Thymus (tissue), 11 donors: ENCODE measurements around the gene ABLIM1. TPM values are rescaled to one million over a fixed set of nuclear protein-coding genes. Genes with fewer than 3 reads are reported as not detected.

Experiments used
- DNase-seq, 9 donors: peaks; one replicate each; pipeline ENCODE4 v3.0.0-alpha.2; 2013; ENCODE audit warnings: low spot score in 9 of 9, low read depth in 6 of 9, missing footprints in 1 of 9
- H3K27ac ChIP-seq, 2 donors: one replicate each; pipeline ENCODE4 v1.5.1; 2013; ENCODE audit warnings: control low read depth in 1 of 2, low read depth in 1 of 2, low read length in 1 of 2, mild to moderate bottlenecking in 1 of 2, moderate library complexity in 1 of 2
- H3K27me3 ChIP-seq, 2 donors: one replicate each; pipeline ENCODE4 v1.5.1; 2013; ENCODE audit warnings: low read length in 1 of 2; ENCODE audit not compliant: control insufficient read depth in 2 of 2, insufficient read depth in 1 of 2
- H3K36me3 ChIP-seq, 2 donors: one replicate each; pipeline ENCODE4 v1.5.1; 2013; ENCODE audit warnings: low read length in 1 of 2, mild to moderate bottlenecking in 1 of 2, moderate library complexity in 1 of 2; ENCODE audit not compliant: control insufficient read depth in 2 of 2, insufficient read depth in 2 of 2
- H3K4me1 ChIP-seq, 2 donors: one replicate each; pipeline ENCODE4 v1.5.1; 2013; ENCODE audit warnings: low read length in 2 of 2; ENCODE audit not compliant: control insufficient read depth in 2 of 2, insufficient read depth in 2 of 2
- H3K4me3 ChIP-seq, 2 donors: one replicate each; pipeline ENCODE4 v1.5.1; 2013; ENCODE audit warnings: low read length in 2 of 2, control low read depth in 1 of 2, mild to moderate bottlenecking in 1 of 2
- H3K9me3 ChIP-seq, 2 donors: one replicate each; pipeline ENCODE4 v1.5.1; 2013; ENCODE audit warnings: low read length in 1 of 2, mild to moderate bottlenecking in 1 of 2; ENCODE audit not compliant: control insufficient read depth in 2 of 2, insufficient read depth in 1 of 2
- WGBS: extraction: QIAGEN DNeasy Blood & Tissue Kit; methylation state at CpG from one replicate; pipeline ENCODE4 v1.1.7; 2013; 5-methylcytosine and 5-hydroxymethylcytosine counted together
- polyA plus RNA-seq: library from polyadenylated mRNA; stranded (reverse); fragments of 200-250 nt; gene quantifications from one replicate; pipeline ENCODE4 v1.2.3, GENCODE V29; 2013
- total RNA-seq: library from RNA; stranded (reverse); fragments of 120-200 nt; gene quantifications from one replicate; pipeline ENCODE4 v1.2.4, GENCODE V29; 2013
- donor health status: healthy.

ABLIM1 gene
- total and polyA plus RNA-seq, 2 donors: 43.3 to 49.1 TPM

DNA sequence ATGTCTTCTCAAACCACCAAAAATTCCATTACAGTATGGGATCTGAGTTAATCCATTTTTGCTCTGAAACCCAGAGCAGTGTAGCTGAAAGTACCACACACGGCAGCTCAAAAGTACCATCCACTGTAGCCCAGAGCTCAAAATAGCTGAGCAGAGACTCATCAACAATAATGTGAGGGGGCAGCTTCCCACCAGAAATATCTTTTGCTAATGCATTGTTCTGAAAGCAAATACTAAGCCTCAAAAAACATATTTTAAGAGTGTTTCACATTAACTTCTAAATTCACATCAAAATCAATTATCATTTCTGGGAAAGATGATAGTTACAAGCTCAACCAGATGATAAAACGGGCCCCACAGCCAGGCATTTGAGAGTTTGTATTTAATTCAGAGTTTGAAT is 73.7 kb downstream of the ABLIM1 start:
- no peaks in the 10 kb centered on the region for H3K9me3 ChIP-seq
- DNase-seq: no peak
- no peaks in the 10 kb centered on the region for H3K4me1 ChIP-seq
- H3K4me3 ChIP-seq: no peak overlapping the region
- H3K27ac ChIP-seq: no peak overlapping the region
- 94% methylated on average over 2 of the region's 2 CpGs for WGBS
- H3K36me3 ChIP-seq: no peaks in the 10 kb centered on the region
- no peaks in the 10 kb centered on the region for H3K27me3 ChIP-seq

DNA sequence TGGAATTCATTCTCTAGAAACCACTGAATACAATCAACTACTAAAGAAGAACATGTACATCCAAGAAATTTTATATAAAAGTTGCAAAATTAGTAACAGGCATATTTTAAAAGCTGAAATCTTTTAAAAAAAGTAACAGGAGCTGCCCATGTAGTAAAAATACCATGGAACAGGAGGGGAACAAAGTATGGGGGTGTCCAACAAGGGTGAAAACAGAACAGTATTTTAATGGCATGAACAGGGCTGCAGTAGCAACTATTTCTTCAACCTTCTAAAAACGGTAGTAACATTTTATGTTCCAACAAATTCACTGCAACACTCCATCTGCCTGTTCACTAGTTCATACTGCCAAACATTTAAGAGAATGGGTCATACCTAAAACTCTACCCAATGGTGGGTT is 77.0 kb downstream of the ABLIM1 start:
- WGBS: 97% methylated on average over 1 of the region's 1 CpG

DNA sequence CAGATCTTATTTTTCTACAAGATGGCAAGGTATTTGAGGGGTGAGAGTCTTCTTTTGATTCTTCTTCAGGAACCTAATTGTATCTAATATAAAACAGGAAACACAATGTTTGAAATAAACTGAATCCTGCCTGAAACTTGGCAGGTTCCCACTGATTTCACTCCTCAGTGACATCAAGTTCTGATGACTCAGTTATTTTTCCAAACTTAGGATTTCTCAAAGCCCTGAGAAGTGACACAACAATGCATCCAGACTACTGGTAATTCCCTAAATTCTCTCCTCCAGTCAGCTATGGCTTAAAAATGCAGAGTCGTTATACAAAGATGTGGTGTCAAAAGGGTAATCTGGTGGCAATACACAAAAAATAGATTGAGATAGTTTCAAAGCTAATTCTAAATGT is 80.9 kb downstream of the ABLIM1 start:
- DNase-seq: no peak
- no peaks in the 10 kb centered on the region for H3K4me1 ChIP-seq

More for the DNA sequence above, 77.0 kb downstream of the ABLIM1 start:
- H3K27me3 ChIP-seq: no peaks in the 10 kb centered on the region
- no peaks in the 10 kb centered on the region for H3K4me1 ChIP-seq
- no peak overlapping the region for H3K27ac ChIP-seq
- no peak overlapping the region for H3K4me3 ChIP-seq
- H3K9me3 ChIP-seq: no peaks in the 10 kb centered on the region
- DNase-seq: no peak
- H3K36me3 ChIP-seq: no peaks in the 10 kb centered on the region

DNA sequence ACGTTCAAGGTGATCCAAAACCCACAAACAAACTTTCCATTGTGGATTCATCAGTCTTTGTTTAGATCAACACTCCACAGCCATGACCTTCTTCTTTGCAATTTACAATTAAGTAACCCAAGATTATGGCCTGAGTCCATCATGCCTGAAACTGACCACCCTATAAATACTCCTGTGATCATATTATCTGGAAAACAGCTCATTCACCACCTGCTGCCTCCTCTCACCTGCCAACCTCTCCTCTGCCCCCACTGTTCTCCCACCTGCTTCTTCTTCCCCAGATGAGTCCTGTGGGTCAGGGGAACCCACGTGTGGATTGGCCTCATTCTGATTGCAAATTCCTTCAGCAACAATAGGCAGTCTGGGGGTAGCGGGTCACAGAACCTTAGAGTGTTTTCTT is 81.4 kb downstream of the ABLIM1 start:
- Histone ChIP-seq H3K4me1 (no peaks in the 10 kb centered on the region), H3K27me3 (no peaks in the 10 kb centered on the region), H3K9me3 (no peaks in the 10 kb centered on the region), H3K4me3 (no peak overlapping the region), H3K27ac (no peak overlapping the region), H3K36me3 (no peaks in the 10 kb centered on the region)
- WGBS: 91% methylated on average over 3 of the region's 3 CpGs
- no peak for DNase-seq

More for the DNA sequence above, 80.9 kb downstream of the ABLIM1 start:
- no peaks in the 10 kb centered on the region for H3K27me3 ChIP-seq
- no peaks in the 10 kb centered on the region for H3K9me3 ChIP-seq
- H3K4me3 ChIP-seq: no peak overlapping the region
- WGBS: 98% methylated on average over 1 of the region's 1 CpG
- no peaks in the 10 kb centered on the region for H3K36me3 ChIP-seq
- no peak overlapping the region for H3K27ac ChIP-seq

DNA sequence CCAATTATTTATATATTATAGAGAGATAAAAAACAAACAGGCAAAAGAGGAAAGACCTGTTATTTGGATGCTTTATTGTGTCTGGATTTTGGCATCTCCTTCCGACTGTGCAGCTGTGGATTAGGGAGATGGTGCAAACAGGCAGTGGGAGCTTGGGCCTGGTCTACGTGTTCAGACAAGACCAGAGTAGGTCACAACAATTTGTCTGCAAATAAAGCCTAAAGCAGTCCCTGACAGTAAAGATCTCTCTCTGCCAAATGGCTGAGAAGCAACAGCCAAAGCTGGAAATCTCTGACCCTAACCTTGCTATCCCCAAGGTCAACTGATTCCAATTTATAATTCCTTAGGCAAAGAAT is 82.0 kb downstream of the ABLIM1 start:
- no peaks in the 10 kb centered on the region for H3K27me3 ChIP-seq
- H3K27ac ChIP-seq: no peak overlapping the region
- H3K4me3 ChIP-seq: no peak overlapping the region
- no peaks in the 10 kb centered on the region for H3K9me3 ChIP-seq
- H3K4me1 ChIP-seq: no peaks in the 10 kb centered on the region
- no peak for DNase-seq
- 92% methylated on average over 2 of the region's 2 CpGs for WGBS
- no peaks in the 10 kb centered on the region for H3K36me3 ChIP-seq

DNA sequence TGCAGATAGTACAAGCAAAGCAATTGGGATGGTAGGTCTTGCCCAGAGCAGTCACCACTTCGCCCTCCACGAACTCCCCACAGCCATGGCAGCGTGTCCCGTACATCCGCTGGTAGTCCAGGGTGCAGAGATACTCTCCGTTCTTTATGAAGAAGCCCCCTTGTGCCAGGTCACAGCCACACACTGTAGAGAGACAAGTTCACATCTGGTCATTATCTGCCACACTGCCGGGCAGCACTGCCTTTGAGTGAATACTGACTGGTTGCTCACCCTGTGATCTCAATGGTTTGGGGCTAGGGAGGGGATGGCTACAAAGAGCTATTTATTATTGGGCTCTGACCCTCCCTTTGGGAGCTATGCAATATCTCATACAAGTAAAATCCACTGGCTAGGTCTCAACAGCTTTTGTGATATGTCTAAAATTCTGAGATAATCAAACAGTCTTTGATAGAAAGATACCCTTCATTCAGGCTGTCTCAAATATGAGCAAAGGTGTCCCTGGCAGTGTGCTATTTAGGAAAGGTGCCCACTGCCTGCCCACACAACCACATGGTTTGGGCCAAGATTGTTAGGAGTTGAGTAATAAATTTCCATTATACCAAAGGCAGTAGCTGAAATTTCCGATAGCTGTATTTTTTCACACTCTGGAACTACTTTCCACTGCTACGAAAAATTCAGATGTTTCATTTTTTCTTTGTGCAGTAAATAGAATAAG is 82.5 kb downstream of the ABLIM1 start:
- H3K27me3 ChIP-seq: no peaks in the 10 kb centered on the region
- no peaks in the 10 kb centered on the region for H3K9me3 ChIP-seq
- no peaks in the 10 kb centered on the region for H3K36me3 ChIP-seq
- no peak overlapping the region for H3K4me3 ChIP-seq
- H3K4me1 ChIP-seq: no peaks in the 10 kb centered on the region
- no peak overlapping the region for H3K27ac ChIP-seq
- DNase-seq: no peak
- 92% methylated on average over 9 of the region's 9 CpGs for WGBS

DNA sequence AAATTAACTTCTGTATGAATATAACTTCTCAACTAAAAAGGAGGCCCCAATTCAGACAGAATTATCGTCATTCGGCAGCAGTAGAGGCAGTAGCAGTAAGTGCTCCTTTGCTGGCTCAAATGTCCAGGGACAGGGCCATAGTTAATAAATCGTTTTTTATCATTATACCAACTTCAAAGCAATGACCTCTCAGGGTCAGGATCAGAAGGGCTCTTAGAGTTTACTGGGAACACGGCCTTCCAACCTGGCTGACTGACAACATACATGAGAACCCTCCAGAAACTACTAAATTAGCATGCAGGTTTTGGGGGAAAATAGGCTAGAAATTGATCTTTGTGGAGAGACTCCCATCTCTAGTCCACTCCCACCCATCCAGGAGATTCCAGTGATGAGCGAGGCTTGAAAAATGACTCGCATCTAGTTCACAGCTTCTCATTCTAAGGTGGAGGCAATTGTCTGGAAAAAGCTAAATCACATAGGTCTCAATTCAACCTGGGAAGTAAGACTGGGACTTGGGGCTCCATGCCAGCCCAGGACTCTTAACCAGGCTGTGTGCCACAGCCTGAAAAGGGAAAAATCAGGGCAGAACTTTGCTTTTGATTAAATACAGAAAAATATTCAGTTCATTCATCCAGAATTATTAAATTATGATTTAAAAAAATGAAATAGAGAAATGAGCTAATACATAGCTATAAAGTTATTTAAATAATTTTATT is 84.6 kb downstream of the ABLIM1 start:
- H3K9me3 ChIP-seq: no peaks in the 10 kb centered on the region
- H3K4me3 ChIP-seq: no peak overlapping the region
- no peaks in the 10 kb centered on the region for H3K4me1 ChIP-seq
- H3K27me3 ChIP-seq: no peaks in the 10 kb centered on the region
- H3K36me3 ChIP-seq: no peaks in the 10 kb centered on the region
- no peak for DNase-seq
- 97% methylated on average over 6 of the region's 6 CpGs for WGBS
- H3K27ac ChIP-seq: no peak overlapping the region

DNA sequence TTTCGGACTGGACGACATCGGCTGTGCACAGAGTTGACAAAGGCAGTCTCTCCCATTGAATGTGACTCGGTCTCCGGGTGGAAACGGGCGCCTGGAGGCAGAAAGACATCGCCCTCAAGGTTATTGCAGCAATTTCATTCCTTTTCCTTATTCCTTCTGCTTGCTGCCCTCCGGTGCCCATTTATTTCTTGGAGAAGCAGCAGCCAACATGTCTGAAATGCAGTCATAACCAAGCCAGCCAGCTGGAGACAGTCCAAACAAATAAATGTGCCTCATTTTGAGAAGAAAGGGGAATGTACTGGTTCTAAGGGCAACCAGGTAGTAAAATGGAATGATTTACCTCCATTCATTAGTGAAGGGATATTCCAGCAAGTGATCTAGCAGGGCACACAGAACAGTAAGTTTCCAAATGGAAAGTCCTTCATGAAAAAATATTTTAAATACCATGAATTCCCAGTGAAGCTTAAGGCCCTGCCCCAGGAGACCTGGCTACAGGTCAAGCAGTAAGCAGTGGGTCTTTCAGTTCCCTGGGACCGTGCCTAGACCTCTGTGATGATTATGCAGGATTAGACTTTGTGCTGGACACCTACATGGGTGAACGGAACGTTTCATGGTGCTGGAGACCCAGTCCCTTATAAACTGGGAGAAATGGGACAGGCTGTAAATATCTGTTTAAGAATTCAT is 86.6 kb downstream of the ABLIM1 start:
- Histone ChIP-seq H3K36me3 (no peaks in the 10 kb centered on the region), H3K27ac (no peak overlapping the region), H3K27me3 (no peaks in the 10 kb centered on the region), H3K9me3 (no peaks in the 10 kb centered on the region), H3K4me1 (no peaks in the 10 kb centered on the region), H3K4me3 (no peak overlapping the region)
- WGBS: 97% methylated on average over 12 of the region's 12 CpGs
- DNase-seq: no peak

DNA sequence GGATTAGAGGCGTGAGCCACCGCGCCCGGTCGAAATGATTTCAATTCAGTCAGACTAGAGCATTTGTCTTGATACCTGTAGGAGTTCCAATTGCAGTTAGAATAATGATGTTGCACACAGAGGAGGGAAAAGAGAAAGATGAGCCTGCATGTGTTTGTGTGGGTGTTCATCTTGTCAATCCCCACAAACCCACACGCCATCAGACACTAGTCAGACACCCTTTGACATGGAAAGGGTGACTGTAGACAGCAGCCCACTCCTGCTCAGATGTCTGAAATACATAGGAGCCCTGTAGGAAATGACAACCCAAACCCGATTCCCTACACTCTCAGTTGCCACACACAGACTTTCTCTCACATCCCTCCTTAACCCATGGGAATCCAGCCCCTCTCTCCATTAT is 92.0 kb downstream of the ABLIM1 start:
- DNase-seq: no peak
- Histone ChIP-seq H3K4me3 (no peak overlapping the region), H3K27ac (no peak overlapping the region), H3K9me3 (no peaks in the 10 kb centered on the region), H3K4me1 (no peaks in the 10 kb centered on the region), H3K27me3 (no peaks in the 10 kb centered on the region), H3K36me3 (no peaks in the 10 kb centered on the region)
- 96% methylated on average over 7 of the region's 7 CpGs for WGBS
